Measurements from ENCODE around the gene AMIGO1.

The AMIGO1 gene

GRCh38 chr1:109488696-109489095 is 20.8 kb downstream of the AMIGO1 start:
- Mint-ChIP-seq H3K27me3 (ENCODE audit: low read depth) (no peaks in the 10 kb centered on the region), H3K4me1 (ENCODE audit: low read depth) (peaks cover 25% of the 10 kb centered on the region), H3K9me3 (no peaks in the 10 kb centered on the region), H3K4me3 (no peak overlapping the region), H3K36me3 (ENCODE audit: low read depth) (peaks cover 15% of the 10 kb centered on the region), H3K27ac (no peak overlapping the region)

GRCh38 chr1:109488201-109488600 is 21.3 kb downstream of the AMIGO1 start:
- no peaks in the 10 kb centered on the region for H3K9me3 Mint-ChIP-seq
- no peak overlapping the region for H3K4me3 Mint-ChIP-seq
- no peaks in the 10 kb centered on the region for H3K27me3 Mint-ChIP-seq (ENCODE audit: low read depth)
- H3K27ac Mint-ChIP-seq = no peak overlapping the region
- peaks cover 15% of the 10 kb centered on the region for H3K36me3 Mint-ChIP-seq (ENCODE audit: low read depth)
- peaks cover 29% of the 10 kb centered on the region for H3K4me1 Mint-ChIP-seq (ENCODE audit: low read depth)

- Mint-ChIP-seq H3K27me3 (ENCODE audit: low read depth) (peaks cover 1% of the 10 kb centered on the region), H3K9me3 (no peaks in the 10 kb centered on the region), H3K4me1 (ENCODE audit: low read depth) (peaks cover 32% of the 10 kb centered on the region), H3K27ac (no peak overlapping the region), H3K4me3 (no peak overlapping the region), H3K36me3 (ENCODE audit: low read depth) (peaks cover 15% of the 10 kb centered on the region)
Measured at GRCh38 chr1:109487261-109487660, 22.3 kb downstream of the AMIGO1 start.

GRCh38 chr1:109485001-109485400 is 24.5 kb downstream of the AMIGO1 start:
- Mint-ChIP-seq H3K4me3 (peak overlapping the region; percentile 90), H3K27ac (peak overlapping the region; percentile 90), H3K36me3 (ENCODE audit: low read depth) (peaks cover 14% of the 10 kb centered on the region), H3K4me1 (ENCODE audit: low read depth) (peaks cover 34% of the 10 kb centered on the region), H3K9me3 (no peaks in the 10 kb centered on the region), H3K27me3 (ENCODE audit: low read depth) (peaks cover 19% of the 10 kb centered on the region)

- peaks cover 14% of the 10 kb centered on the region for H3K36me3 Mint-ChIP-seq (ENCODE audit: low read depth)
- no peaks in the 10 kb centered on the region for H3K9me3 Mint-ChIP-seq
- peaks cover 24% of the 10 kb centered on the region for H3K27me3 Mint-ChIP-seq (ENCODE audit: low read depth)
- H3K4me1 Mint-ChIP-seq (ENCODE audit: low read depth) = peaks cover 35% of the 10 kb centered on the region
- H3K27ac Mint-ChIP-seq = peak overlapping the region; percentile 90
- peak overlapping the region; percentile 90 for H3K4me3 Mint-ChIP-seq
Measured at GRCh38 chr1:109484519-109484975, 25.0 kb downstream of the AMIGO1 start.

GRCh38 chr1:109483672-109484518 is 25.6 kb downstream of the AMIGO1 start, which contains the start of gene ATXN7L2:
ATXN7L2 (plus strand) TSS chr1:109483905; CDS start chr1:109483954, 49 bp downstream.
- Mint-ChIP-seq H3K9me3 (no peaks in the 10 kb centered on the region), H3K27me3 (ENCODE audit: low read depth) (peaks cover 27% of the 10 kb centered on the region), H3K4me1 (ENCODE audit: low read depth) (peaks cover 37% of the 10 kb centered on the region), H3K36me3 (ENCODE audit: low read depth) (peaks cover 12% of the 10 kb centered on the region), H3K4me3 (peak within 1 kb of the TSS; percentile 90), H3K27ac (peak within 1 kb of the TSS; percentile 90)

GRCh38 chr1:109482791-109483671 is 26.5 kb downstream of the AMIGO1 start:
- Mint-ChIP-seq H3K36me3 (ENCODE audit: low read depth) (peaks cover 10% of the 10 kb centered on the region), H3K27ac (peak overlapping the region; percentile 84), H3K27me3 (ENCODE audit: low read depth) (peaks cover 27% of the 10 kb centered on the region), H3K9me3 (no peaks in the 10 kb centered on the region), H3K4me1 (ENCODE audit: low read depth) (peaks cover 40% of the 10 kb centered on the region), H3K4me3 (peak overlapping the region; percentile 90)

- H3K9me3 Mint-ChIP-seq = no peaks in the 10 kb centered on the region
- H3K4me1 Mint-ChIP-seq (ENCODE audit: low read depth) = peaks cover 40% of the 10 kb centered on the region
- H3K27me3 Mint-ChIP-seq (ENCODE audit: low read depth) = peaks cover 27% of the 10 kb centered on the region
- no peak overlapping the region for H3K27ac Mint-ChIP-seq
- H3K36me3 Mint-ChIP-seq (ENCODE audit: low read depth) = peaks cover 7% of the 10 kb centered on the region
- H3K4me3 Mint-ChIP-seq = no peak overlapping the region
Measured at GRCh38 chr1:109482242-109482641, 27.3 kb downstream of the AMIGO1 start.

- peaks cover 39% of the 10 kb centered on the region for H3K4me1 Mint-ChIP-seq (ENCODE audit: low read depth)
Measured at GRCh38 chr1:109481646-109482045, 27.9 kb downstream of the AMIGO1 start.

GRCh38 chr1:109479901-109480300 is 29.6 kb downstream of the AMIGO1 start:
- Mint-ChIP-seq H3K4me3 (no peak overlapping the region), H3K27me3 (ENCODE audit: low read depth) (peaks cover 36% of the 10 kb centered on the region), H3K27ac (no peak overlapping the region), H3K9me3 (no peaks in the 10 kb centered on the region), H3K4me1 (ENCODE audit: low read depth) (peaks cover 30% of the 10 kb centered on the region), H3K36me3 (ENCODE audit: low read depth) (peaks cover 3% of the 10 kb centered on the region)

More at GRCh38 chr1:109481646-109482045, 27.9 kb downstream of the AMIGO1 start:
- no peak overlapping the region for H3K27ac Mint-ChIP-seq
- no peak overlapping the region for H3K4me3 Mint-ChIP-seq
- peaks cover 7% of the 10 kb centered on the region for H3K36me3 Mint-ChIP-seq (ENCODE audit: low read depth)
- H3K27me3 Mint-ChIP-seq (ENCODE audit: low read depth) = peaks cover 27% of the 10 kb centered on the region
- H3K9me3 Mint-ChIP-seq = no peaks in the 10 kb centered on the region

GRCh38 chr1:109479311-109479710 is 30.2 kb downstream of the AMIGO1 start:
- Mint-ChIP-seq H3K4me3 (no peak overlapping the region), H3K27me3 (ENCODE audit: low read depth) (peaks cover 39% of the 10 kb centered on the region), H3K4me1 (ENCODE audit: low read depth) (peaks cover 24% of the 10 kb centered on the region), H3K27ac (no peak overlapping the region), H3K36me3 (ENCODE audit: low read depth) (peaks cover 3% of the 10 kb centered on the region), H3K9me3 (no peaks in the 10 kb centered on the region)

GRCh38 chr1:109478806-109479205 is 30.7 kb downstream of the AMIGO1 start:
- Mint-ChIP-seq H3K27me3 (ENCODE audit: low read depth) (peaks cover 44% of the 10 kb centered on the region), H3K9me3 (no peaks in the 10 kb centered on the region), H3K4me1 (ENCODE audit: low read depth) (peaks cover 21% of the 10 kb centered on the region)

GRCh38 chr1:109477821-109478220 is 31.7 kb downstream of the AMIGO1 start:
- Mint-ChIP-seq H3K27ac (no peak overlapping the region), H3K27me3 (ENCODE audit: low read depth) (peaks cover 48% of the 10 kb centered on the region), H3K4me1 (ENCODE audit: low read depth) (peaks cover 13% of the 10 kb centered on the region), H3K9me3 (no peaks in the 10 kb centered on the region), H3K4me3 (no peak overlapping the region), H3K36me3 (ENCODE audit: low read depth) (peaks cover 3% of the 10 kb centered on the region)

More at GRCh38 chr1:109478806-109479205, 30.7 kb downstream of the AMIGO1 start:
- peaks cover 3% of the 10 kb centered on the region for H3K36me3 Mint-ChIP-seq (ENCODE audit: low read depth)
- no peak overlapping the region for H3K27ac Mint-ChIP-seq
- H3K4me3 Mint-ChIP-seq = no peak overlapping the region

GRCh38 chr1:109476825-109477224 is 32.7 kb downstream of the AMIGO1 start:
- Mint-ChIP-seq H3K9me3 (no peaks in the 10 kb centered on the region), H3K27me3 (ENCODE audit: low read depth) (peaks cover 53% of the 10 kb centered on the region), H3K27ac (no peak overlapping the region), H3K36me3 (ENCODE audit: low read depth) (no peaks in the 10 kb centered on the region), H3K4me1 (ENCODE audit: low read depth) (peaks cover 6% of the 10 kb centered on the region), H3K4me3 (no peak overlapping the region)
